Activated T-cell treated with anti-CD3 and anti-CD28 coated beads for 48 hours (primary cell): ENCODE results near the gene SENP5.
A peak's percentile ranks its signal among the peaks of the same experiment; 100 is the strongest.

ENCODE experiments used
- DNase-seq: peaks from one replicate; pipeline ENCODE4 v3.0.0-alpha.2; 2020; ENCODE audit warnings: low read depth

The SENP5 gene

DNA sequence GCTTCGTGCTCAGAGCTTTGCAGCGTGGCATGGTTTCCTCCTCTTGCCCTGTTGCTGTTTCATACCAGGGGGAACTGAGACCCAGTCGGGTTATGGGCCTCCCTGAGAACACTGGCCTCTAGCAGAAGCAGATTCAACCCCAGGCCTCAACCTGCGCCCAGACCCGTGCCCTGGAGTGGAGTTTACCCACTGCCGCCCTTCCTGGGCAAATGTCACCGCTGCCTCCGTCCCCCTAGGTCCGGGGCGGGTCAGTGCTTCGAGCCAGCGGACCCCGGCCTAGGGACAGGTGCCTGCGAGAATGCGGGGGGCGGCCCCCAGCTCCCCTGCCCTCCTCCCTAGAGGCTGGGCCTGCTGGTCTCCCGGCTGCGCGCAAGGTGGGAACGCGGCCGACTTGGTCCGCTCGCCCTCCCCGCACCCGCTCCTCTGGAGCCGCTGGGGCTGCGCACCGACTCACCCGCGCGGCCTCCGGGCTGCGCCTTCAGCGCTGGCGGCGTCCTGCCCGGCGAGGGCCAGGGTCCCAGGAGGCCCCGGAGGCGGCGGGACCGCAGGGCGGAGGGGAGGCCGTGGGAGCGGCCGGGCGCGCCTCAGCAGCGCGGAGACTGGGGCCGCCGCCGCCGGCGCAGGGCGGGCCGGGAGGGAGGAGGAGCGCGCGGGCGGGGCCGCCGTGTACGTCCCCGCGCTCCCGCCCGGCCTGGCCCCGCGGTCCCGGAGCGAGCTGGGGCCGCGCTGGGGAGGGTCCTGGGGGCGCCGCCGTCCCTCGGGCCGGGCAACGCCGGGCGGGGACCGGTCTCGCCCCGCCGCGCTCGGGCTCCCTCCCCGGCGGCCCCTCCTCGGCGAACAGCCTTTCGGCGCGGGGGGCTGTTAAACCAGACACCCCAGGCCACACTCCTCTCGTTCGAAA is 100.8 kb downstream of the SENP5 start, which contains the start of gene PIGZ:
Gene PIGZ (minus strand): TSS at position 601 of the 901 bp plus-strand sequence. CDS start 16,802 bp downstream, outside the sequence.
- peak; percentile 50 for DNase-seq

DNA sequence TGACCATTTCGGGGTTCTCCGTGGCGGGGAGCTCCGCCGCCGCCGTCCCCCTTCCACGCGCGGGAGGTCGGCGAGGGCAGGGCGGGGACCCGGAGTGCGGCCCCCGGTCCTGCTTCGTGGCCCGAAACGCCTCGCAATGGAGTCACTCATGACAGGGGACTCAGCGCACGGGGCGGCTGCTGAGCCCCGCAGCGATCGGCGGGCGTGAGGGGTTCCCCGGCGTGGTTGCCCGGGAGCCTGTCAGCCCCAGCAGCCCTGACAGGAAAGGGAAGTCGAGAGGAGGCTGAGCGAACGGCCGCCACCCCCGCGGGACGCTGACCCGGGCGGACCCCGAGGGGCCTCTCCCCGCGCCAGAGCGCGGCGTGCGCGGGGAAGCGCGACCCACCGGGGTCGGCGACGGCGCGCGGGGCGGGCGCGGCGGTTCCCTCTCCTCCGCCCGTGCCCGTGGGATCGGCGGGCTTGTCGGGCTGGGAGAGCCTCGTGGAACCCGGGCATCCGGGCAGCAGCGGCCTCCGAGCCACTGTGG is 101.5 kb downstream of the SENP5 start:
- DNase-seq = peak; percentile 36

GRCh38 chr3:196969660-196970546 is 102.2 kb downstream of the SENP5 start:
- peak; percentile 75 for DNase-seq

DNA sequence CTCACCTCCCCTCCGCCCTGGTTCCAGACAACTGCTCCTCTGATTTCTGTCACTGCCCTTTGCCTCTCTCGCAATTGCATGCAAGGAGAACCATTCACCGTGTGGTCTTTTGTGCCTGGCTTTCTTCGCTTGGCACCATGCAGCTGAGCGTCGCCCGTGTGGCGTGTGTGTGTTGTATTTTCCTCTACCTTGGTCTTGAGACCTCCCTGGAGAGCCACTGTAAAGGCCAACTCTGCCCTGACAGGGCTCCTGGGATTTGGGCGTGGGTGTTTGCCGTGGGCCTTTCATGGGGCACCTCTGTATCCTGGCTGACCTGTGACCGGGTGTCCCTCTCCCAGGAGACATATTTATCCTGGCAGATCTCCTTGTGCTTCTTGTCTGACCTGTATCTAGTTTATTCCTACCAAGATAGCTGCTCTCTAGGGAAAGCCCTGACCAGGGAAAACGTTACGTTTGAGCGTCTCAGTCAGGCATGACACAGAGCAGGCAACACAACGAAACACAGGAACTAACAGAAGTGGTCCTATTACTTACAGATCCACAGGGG is 102.9 kb downstream of the SENP5 start:
- no peak for DNase-seq

GRCh38 chr3:196971094-196971698 is 103.5 kb downstream of the SENP5 start:
- no peak for DNase-seq

GRCh38 chr3:196974661-196975060 is 106.9 kb downstream of the SENP5 start:
- no peak for DNase-seq

DNA sequence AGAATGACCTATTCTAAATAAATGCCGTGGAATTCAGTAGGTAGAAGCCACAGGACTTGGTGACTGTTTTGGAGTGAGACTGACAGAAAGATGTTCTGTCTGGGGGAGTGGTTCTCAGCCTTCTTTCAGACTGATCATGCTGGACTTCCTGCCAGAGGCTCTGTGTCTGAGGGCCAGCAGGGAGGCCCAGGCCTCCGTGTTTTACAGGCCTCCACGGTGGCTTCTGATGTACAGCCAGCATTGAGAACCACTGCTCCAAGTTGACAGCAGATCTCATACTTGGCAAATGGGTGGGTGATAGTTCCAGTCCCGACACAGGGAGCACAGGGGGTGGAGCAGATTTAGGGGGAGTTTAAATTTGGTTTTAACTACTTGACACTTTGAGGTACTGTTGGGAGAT is 107.6 kb downstream of the SENP5 start:
- DNase-seq = no peak

DNA sequence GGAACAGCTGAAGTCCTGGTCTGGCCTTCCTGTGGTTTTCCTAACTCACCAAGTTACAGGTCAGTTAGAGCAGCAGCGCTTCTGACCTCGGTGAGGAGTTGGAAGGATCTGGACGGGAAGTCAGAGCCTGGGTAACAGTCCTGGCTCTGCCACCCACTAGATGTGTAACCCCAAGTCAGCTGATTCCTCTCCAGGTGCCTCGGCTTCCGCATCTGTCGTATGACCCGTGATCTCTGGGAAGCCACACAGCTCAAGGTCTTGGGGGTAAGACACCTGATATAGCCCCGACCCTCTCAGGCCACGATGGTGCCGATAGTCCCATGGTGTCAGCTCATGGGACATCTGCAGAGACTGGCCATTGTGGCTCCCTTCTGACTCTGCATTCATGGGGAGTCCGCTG is 109.2 kb downstream of the SENP5 start:
- no peak for DNase-seq

DNA sequence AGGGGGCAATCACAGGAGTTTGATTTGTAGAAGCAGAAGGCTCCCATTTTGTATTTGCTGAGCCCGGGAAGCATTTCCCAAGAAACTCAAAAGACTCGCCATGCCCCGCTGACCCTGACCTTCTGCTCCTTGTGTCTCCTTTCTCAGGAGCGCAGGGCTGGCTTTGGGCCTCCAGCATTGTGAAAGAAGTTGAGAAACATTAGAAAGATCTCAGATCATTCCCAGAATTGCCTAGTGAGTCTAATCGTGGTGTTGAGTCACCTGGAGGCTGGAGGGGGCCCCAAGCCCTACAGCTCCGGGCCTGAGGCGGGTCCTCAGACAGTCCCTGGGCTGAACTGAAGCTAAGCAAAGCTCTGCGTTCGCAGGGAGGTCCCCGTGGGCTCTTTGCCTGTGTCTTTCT is 111.8 kb downstream of the SENP5 start:
- DNase-seq = no peak

- no peak for DNase-seq
Observed at GRCh38 chr3:196981657-196982056, 113.9 kb downstream of the SENP5 start.

DNA sequence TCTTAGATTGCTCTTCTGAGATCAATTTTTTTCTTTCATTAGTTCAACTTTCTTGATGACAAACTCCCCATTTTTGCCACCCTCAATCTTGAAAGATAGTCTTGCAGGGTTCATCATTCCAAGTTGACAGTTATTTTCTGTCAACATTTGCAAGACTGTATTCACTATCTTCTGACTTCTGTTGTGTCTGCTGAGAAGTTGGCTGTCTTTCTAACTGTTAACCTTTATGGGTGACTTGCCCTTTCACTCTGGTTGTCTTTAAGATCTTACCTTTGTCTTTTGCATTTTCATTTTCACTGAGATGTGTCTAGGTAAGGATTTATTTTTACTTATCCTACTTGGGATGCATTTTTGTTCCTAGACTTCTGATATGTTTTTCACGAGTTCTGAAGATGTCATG is 115.5 kb downstream of the SENP5 start:
- DNase-seq = no peak
